Activated B cell treated with CpG ODN at 0.5 μM for 24 hours (primary cell): ENCODE data around the gene BABAM2. TPM values are rescaled to one million over a fixed set of nuclear protein-coding genes. Genes with fewer than 3 reads are reported as not detected.

Experiments
- ATAC-seq: fragments of 200-7000 bp; cut with Tn5 transposase; one replicate; pipeline ENCODE4 v1.10.0; 2021; ENCODE audit warnings: low read depth, mild to moderate bottlenecking, moderate library complexity
- CTCF ChIA-PET: fragments of 350-600 bp; sonication (Branson Sonifier 250); formaldehyde crosslinking; loops from one replicate; lab custom pipeline; 2021; ENCODE audit warnings: antibody characterized with exemption; lab: Charles Lee
- POLR2A ChIA-PET: fragments of 350-600 bp; sonication (Branson Sonifier 250); formaldehyde crosslinking; loops from one replicate; lab custom pipeline; 2021; ENCODE audit warnings: antibody characterized with exemption; lab: Charles Lee
- DNase-seq: peaks from one replicate; pipeline ENCODE4 v3.0.0; 2022
- H3K27ac Mint-ChIP-seq: one replicate; pipeline ENCODE4 v1.8.0; 2020; ENCODE audit warnings: mixed read lengths
- H3K27me3 Mint-ChIP-seq: one replicate; pipeline ENCODE4 v1.8.0; 2021; ENCODE audit warnings: mixed read lengths
- H3K36me3 Mint-ChIP-seq: one replicate; pipeline ENCODE4 v1.8.0; 2021; ENCODE audit warnings: low read depth, mixed read lengths
- H3K4me1 Mint-ChIP-seq: one replicate; pipeline ENCODE4 v1.8.0; 2021; ENCODE audit warnings: mixed read lengths
- H3K4me3 Mint-ChIP-seq: one replicate; pipeline ENCODE4 v1.8.0; 2020; ENCODE audit warnings: mild to moderate bottlenecking, mixed read lengths
- H3K9me3 Mint-ChIP-seq: one replicate; pipeline ENCODE4 v1.8.0; 2020; ENCODE audit warnings: mixed read lengths
- CTCF ChIP-seq: fragments of 200-600 bp; IDR thresholded peaks from one replicate; pipeline ENCODE4 v1.8.0; 2022; ENCODE audit warnings: antibody characterized with exemption, mild to moderate bottlenecking
- intact Hi-C: fragments of 100-400 bp; cut with micrococcal nuclease; formaldehyde crosslinking; loops from one replicate; pipeline ENCODE4 v1.15.1; 2024
- total RNA-seq: library from RNA; stranded (reverse); gene quantifications from 2 replicates; pipeline ENCODE4 v1.2.3, GENCODE V29; 2022

The BABAM2 gene
- total RNA-seq, 1 donor from 2014 or later: 55.6 TPM

GRCh38 chr2:27849558-27850205 is 40.8 kb upstream of the BABAM2 start:
- H3K36me3 Mint-ChIP-seq: no peaks in the 10 kb centered on the region
- intact Hi-C loops: no loop called here
- no peaks in the 10 kb centered on the region for H3K27me3 Mint-ChIP-seq
- H3K9me3 Mint-ChIP-seq: no peaks in the 10 kb centered on the region
- CTCF ChIA-PET: no interaction called here
- POLR2A ChIA-PET: no interaction called here
- ATAC-seq (no peak), DNase-seq (no peak)
- no peak for TF ChIP-seq CTCF
- H3K27ac Mint-ChIP-seq: no peak overlapping the region
- no peaks in the 10 kb centered on the region for H3K4me1 Mint-ChIP-seq
- no peak overlapping the region for H3K4me3 Mint-ChIP-seq

GRCh38 chr2:27852691-27853090 is 37.8 kb upstream of the BABAM2 start:
- DNase-seq: no peak

GRCh38 chr2:27854229-27854862 is 36.2 kb upstream of the BABAM2 start:
- ChIA-PET POLR2A (no interaction called here), CTCF (no interaction called here)
- no peak overlapping the region for H3K4me3 Mint-ChIP-seq
- intact Hi-C loops: no loop called here
- TF ChIP-seq CTCF: no peak
- no peak overlapping the region for H3K27ac Mint-ChIP-seq
- no peaks in the 10 kb centered on the region for H3K4me1 Mint-ChIP-seq
- H3K27me3 Mint-ChIP-seq: no peaks in the 10 kb centered on the region
- H3K9me3 Mint-ChIP-seq: peaks cover 7% of the 10 kb centered on the region
- DNase-seq (no peak), ATAC-seq (no peak)
- H3K36me3 Mint-ChIP-seq: peaks cover 7% of the 10 kb centered on the region

More at GRCh38 chr2:27852691-27853090, 37.8 kb upstream of the BABAM2 start:
- TF ChIP-seq CTCF: no peak
- ATAC-seq: no peak
- CTCF ChIA-PET: no interaction called here
- intact Hi-C loops: no loop called here
- Mint-ChIP-seq H3K27me3 (no peaks in the 10 kb centered on the region), H3K4me3 (no peak overlapping the region), H3K4me1 (no peaks in the 10 kb centered on the region), H3K9me3 (no peaks in the 10 kb centered on the region), H3K27ac (no peak overlapping the region), H3K36me3 (peaks cover 4% of the 10 kb centered on the region)
- POLR2A ChIA-PET: no interaction called here

- no peak for DNase-seq
- no peak for ATAC-seq
Measured at GRCh38 chr2:27855476-27855875, 35.1 kb upstream of the BABAM2 start.

More at GRCh38 chr2:27855476-27855875, 35.1 kb upstream of the BABAM2 start:
- H3K4me3 Mint-ChIP-seq: no peak overlapping the region
- peaks cover 7% of the 10 kb centered on the region for H3K36me3 Mint-ChIP-seq
- no peak overlapping the region for H3K27ac Mint-ChIP-seq
- peaks cover 7% of the 10 kb centered on the region for H3K9me3 Mint-ChIP-seq
- ChIA-PET CTCF (no interaction called here), POLR2A (no interaction called here)
- intact Hi-C loops: no loop called here
- H3K4me1 Mint-ChIP-seq: no peaks in the 10 kb centered on the region
- H3K27me3 Mint-ChIP-seq: no peaks in the 10 kb centered on the region
- no peak for TF ChIP-seq CTCF
